ENCODE results near the gene ASXL2.
A peak's percentile ranks its signal among the peaks of the same experiment; 100 is the strongest.
"Not testable (repeated sequence)": the region's sequence is repeated elsewhere in the genome, so short reads cannot be mapped to it uniquely, and the experiment has no call there.

ASXL2 gene

GRCh38 chr2:25707927-25708590, 170.2 kb downstream of the ASXL2 start:
- ChIA-PET CTCF (interaction anchor here (1.0 to 3.0 kb wide), 6 partner anchors 9 to 144 kb away, joined by 3 to 10 read pairs (median 3); no protein-coding TSS in a partner anchor), POLR2A (no interaction called here)

GRCh38 chr2:25705575-25705974, 172.7 kb downstream of the ASXL2 start:
- DNase-seq (ENCODE audit: extremely low spot score); POLR2A ChIA-PET; CTCF ChIA-PET: not testable (repeated sequence)

More at GRCh38 chr2:25707927-25708590, 170.2 kb downstream of the ASXL2 start:
- DNase-seq (ENCODE audit: extremely low spot score) = no peak
- TF ChIP-seq CTCF (IDR thresholded peaks at IDR 0.05; ENCODE audit: control extremely low read depth, extremely low read depth, low read depth, missing control alignments) = no peak

DNA sequence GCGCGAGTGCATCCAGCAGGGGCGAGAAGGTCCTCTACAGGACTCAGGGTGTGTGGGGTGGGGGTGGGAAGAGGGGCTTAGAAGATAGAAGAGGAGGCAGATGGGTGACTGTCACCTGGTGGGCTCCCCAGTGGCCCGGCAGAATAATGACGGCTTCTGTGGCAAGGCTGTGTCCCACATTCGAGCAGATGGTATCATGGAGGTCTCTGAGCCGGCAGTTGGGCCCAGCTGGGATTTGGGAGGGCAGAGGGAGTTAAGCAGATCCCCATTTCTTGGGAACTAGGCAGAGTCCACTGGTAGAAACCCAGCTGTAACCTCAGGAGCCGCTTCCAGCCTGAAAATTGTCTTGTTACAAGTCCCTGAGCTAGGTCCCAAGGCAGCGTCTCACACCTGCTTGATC, 176.5 kb downstream of the ASXL2 start:
- no peak for DNase-seq (ENCODE audit: extremely low spot score)
- no peak for TF ChIP-seq CTCF (IDR thresholded peaks at IDR 0.05; ENCODE audit: control extremely low read depth, extremely low read depth, low read depth, missing control alignments)
- ChIA-PET CTCF (interaction anchor here (1.3 to 5.7 kb wide), 4 partner anchors 14 to 536 kb away, joined by 3 to 31 read pairs (median 6); no protein-coding TSS in a partner anchor), POLR2A (no interaction called here)

- TF ChIP-seq CTCF (IDR thresholded peaks at IDR 0.05; ENCODE audit: control extremely low read depth, extremely low read depth, low read depth, missing control alignments) = peak; percentile 71
- ChIA-PET POLR2A (no interaction called here), CTCF (interaction anchor here (0.6 to 5.7 kb wide), 23 partner anchors 9 to 725 kb away, joined by 3 to 41 read pairs (median 4); no protein-coding TSS in a partner anchor)
- DNase-seq (ENCODE audit: extremely low spot score) = peak; percentile 52
Observed at GRCh38 chr2:25700221-25700660, 178.0 kb downstream of the ASXL2 start.

DNA sequence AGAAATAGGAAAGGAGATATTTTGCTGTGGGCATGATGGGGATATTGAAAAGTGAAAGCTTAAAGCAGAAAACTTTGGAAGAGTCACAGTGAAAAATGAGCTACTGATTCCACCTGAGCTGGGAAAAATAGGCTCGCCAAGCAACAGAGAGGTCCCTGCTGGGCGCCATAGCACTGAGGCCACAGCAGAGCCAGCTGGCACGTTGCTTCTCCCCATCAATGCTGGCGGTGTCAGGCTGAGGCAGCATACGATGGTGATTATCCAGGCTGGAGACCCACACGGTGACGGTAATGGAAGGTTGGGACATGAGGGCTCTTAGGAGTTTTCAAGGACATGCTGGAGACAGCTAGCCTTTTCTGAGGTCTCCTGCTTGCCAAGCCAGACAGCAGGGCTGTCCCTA, 179.1 kb downstream of the ASXL2 start:
- no peak for DNase-seq (ENCODE audit: extremely low spot score)
- CTCF ChIA-PET = interaction anchor here (0.9 to 5.7 kb wide), 13 partner anchors 8 to 724 kb away, joined by 3 to 41 read pairs (median 9); no protein-coding TSS in a partner anchor
- TF ChIP-seq CTCF (IDR thresholded peaks at IDR 0.05; ENCODE audit: control extremely low read depth, extremely low read depth, low read depth, missing control alignments) = no peak
- POLR2A ChIA-PET = no interaction called here

DNA sequence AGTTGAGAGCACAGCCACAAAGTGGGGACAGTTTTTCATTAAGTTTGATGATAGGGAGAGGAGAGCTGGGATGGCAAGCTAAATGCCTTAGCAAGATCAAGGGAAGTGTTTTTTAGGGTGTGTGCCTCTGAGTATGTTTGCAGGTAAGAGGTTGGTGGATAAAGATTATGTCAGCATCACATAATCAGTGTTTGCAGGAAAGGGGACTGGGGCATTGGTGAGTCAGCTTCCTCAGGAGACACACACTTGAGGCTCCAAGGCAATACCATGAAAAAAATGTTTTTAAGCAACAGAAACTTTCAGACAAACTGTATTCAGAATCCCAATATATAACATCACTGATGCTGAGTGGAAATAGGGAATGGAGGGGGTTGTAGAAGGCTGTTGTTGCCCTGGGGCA, 179.5 kb downstream of the ASXL2 start:
- ChIA-PET POLR2A (no interaction called here), CTCF (interaction anchor here (0.9 to 5.7 kb wide), 11 partner anchors 8 to 723 kb away, joined by 3 to 41 read pairs (median 10); no protein-coding TSS in a partner anchor)
- TF ChIP-seq CTCF (IDR thresholded peaks at IDR 0.05; ENCODE audit: control extremely low read depth, extremely low read depth, low read depth, missing control alignments) = no peak
- no peak for DNase-seq (ENCODE audit: extremely low spot score)

All from GM10248 (cell line).